Measurements from ENCODE around the gene NMRAL1. TPM values are rescaled to one million over a fixed set of nuclear protein-coding genes. Genes with fewer than 3 reads are reported as not detected.

Gene NMRAL1
- total RNA-seq, 4 donors from 2014 or later, result 2.7 to 11.0 (median 9.1) TPM

GRCh38 chr16:4455081-4455480 lies 19.3 kb downstream of the NMRAL1 start:
- Histone ChIP-seq H3K27ac (no peak overlapping the region), H3K4me3 (no peak overlapping the region), H3K9me3 (no peaks in the 10 kb centered on the region), H3K27me3 (no peaks in the 10 kb centered on the region), H3K4me1 (no peaks in the 10 kb centered on the region), H3K36me3 (peaks cover 0 to 81% of the 10 kb centered on the region in 2 donors)
- DNase-seq (no peak), ATAC-seq (no peak)
- TF ChIP-seq POLR2A (IDR thresholded peaks at IDR 0.05), result no peak
- TF ChIP-seq, protein P1, sequence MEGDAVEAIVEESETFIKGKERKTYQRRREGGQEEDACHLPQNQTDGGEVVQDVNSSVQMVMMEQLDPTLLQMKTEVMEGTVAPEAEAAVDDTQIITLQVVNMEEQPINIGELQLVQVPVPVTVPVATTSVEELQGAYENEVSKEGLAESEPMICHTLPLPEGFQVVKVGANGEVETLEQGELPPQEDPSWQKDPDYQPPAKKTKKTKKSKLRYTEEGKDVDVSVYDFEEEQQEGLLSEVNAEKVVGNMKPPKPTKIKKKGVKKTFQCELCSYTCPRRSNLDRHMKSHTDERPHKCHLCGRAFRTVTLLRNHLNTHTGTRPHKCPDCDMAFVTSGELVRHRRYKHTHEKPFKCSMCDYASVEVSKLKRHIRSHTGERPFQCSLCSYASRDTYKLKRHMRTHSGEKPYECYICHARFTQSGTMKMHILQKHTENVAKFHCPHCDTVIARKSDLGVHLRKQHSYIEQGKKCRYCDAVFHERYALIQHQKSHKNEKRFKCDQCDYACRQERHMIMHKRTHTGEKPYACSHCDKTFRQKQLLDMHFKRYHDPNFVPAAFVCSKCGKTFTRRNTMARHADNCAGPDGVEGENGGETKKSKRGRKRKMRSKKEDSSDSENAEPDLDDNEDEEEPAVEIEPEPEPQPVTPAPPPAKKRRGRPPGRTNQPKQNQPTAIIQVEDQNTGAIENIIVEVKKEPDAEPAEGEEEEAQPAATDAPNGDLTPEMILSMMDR (IDR thresholded peaks at IDR 0.05 in 4 of 5, conservative IDR thresholded peaks at IDR 0.05 in 1 of 5), result no peak
- in situ Hi-C loops (cut with MboI; ENCODE audit: low sequenced_read_pairs in 4 of 4), result no loop called here
- intact Hi-C loops (cut with DNase I; ENCODE audit: low total_unique reads), result no loop called here

DNA sequence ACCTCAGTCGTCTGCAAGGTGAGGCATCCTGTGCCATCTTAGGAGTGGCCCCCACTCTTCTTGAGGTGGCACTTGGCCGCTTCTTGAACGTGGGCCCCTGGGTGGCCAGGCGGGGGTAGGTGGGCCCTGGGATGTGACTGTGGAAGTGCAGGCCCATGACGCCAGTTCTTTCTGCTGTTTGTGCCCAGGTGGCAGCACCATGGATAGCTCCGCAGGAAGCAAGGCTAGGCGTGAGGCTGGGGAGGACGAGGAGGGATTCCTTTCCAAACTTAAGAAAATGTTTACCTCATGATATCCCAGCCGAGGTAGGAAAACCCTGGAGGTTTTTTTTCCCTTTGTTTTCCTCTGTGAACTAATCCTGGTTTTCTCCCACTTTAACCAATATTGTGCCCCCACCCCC lies 19.8 kb downstream of the NMRAL1 start:
- no peaks in the 10 kb centered on the region for H3K27me3 ChIP-seq
- in situ Hi-C loops (cut with MboI; ENCODE audit: low sequenced_read_pairs in 4 of 4), result no loop called here
- H3K36me3 ChIP-seq, result peaks cover 4 to 86% of the 10 kb centered on the region in 2 donors
- H3K4me1 ChIP-seq, result no peaks in the 10 kb centered on the region
- no peak for TF ChIP-seq POLR2A (IDR thresholded peaks at IDR 0.05)
- TF ChIP-seq, protein P1 (IDR thresholded peaks at IDR 0.05 in 4 of 5, conservative IDR thresholded peaks at IDR 0.05 in 1 of 5), result no peak
- H3K27ac ChIP-seq, result no peak overlapping the region
- DNase-seq (no peak), ATAC-seq (no peak)
- no peaks in the 10 kb centered on the region for H3K9me3 ChIP-seq
- no peak overlapping the region for H3K4me3 ChIP-seq
- intact Hi-C loops (cut with DNase I; ENCODE audit: low total_unique reads), result no loop called here

DNA sequence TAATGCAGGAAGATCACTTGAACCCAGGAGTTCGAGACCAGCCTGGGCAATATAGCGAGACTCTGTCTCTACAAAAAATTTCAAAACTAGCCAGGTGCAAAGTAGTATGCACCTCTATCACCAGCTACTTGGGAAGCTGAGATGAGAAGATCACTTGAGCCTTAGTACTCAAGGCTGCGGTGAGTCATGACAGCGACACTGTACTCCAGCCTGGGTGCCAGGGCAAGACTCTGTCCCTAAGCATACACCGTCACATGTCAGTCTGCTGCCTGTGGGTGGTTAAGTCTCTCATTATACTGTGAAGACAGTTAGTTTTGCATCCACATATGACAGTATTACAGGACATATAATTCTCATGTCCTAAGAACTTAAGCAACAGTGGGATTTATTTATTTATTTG lies 21.8 kb downstream of the NMRAL1 start:
- no peaks in the 10 kb centered on the region for H3K4me1 ChIP-seq
- peaks cover 4 to 95% of the 10 kb centered on the region in 2 donors for H3K36me3 ChIP-seq
- no peaks in the 10 kb centered on the region for H3K27me3 ChIP-seq
- no peak for TF ChIP-seq POLR2A (IDR thresholded peaks at IDR 0.05)
- TF ChIP-seq, protein P1 (IDR thresholded peaks at IDR 0.05 in 4 of 5, conservative IDR thresholded peaks at IDR 0.05 in 1 of 5), result no peak
- intact Hi-C loops (cut with DNase I; ENCODE audit: low total_unique reads) (no loop called here), in situ Hi-C loops (cut with MboI; ENCODE audit: low sequenced_read_pairs in 4 of 4) (no loop called here)
- H3K9me3 ChIP-seq, result no peaks in the 10 kb centered on the region
- DNase-seq (no peak), ATAC-seq (peak; percentile 47 to 48)
- H3K4me3 ChIP-seq, result no peak overlapping the region
- H3K27ac ChIP-seq, result no peak overlapping the region

DNA sequence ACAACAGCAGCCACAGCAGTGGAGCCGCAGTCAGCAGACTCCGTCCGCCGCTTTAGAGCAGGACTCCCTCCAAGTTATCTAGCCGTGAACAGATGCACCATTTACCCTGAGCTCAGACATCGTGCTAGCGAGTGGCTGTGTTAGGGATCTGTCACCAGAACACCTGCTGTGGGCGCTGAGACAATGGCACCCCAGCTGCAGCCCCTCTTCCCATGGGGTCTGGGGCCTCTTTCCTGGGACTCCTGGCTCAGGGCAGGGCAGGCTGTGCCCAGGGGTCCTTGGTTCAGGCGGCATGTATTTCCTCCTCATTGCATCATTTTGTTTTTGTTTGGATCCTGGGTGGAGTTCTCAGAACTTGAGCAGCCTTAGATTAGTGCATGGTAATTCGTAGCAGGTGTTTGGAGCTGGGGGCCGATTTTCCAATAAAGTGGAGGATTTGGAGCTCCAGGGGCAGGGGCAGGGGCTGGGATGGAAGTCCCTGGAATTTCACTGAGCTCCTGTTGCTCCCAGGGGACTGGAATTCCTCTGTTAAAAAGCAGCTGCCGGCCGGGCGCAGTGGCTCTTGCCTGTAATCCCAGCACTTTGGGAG lies 23.4 kb downstream of the NMRAL1 start:
- in situ Hi-C loops (cut with MboI; ENCODE audit: low sequenced_read_pairs in 4 of 4), result no loop called here
- TF ChIP-seq, protein P1 (IDR thresholded peaks at IDR 0.05 in 4 of 5, conservative IDR thresholded peaks at IDR 0.05 in 1 of 5), result no peak
- no peak for TF ChIP-seq POLR2A (IDR thresholded peaks at IDR 0.05)
- peaks cover 4 to 95% of the 10 kb centered on the region in 2 donors for H3K36me3 ChIP-seq
- no peak for ATAC-seq
- H3K4me3 ChIP-seq, result no peak overlapping the region
- intact Hi-C loops (cut with DNase I; ENCODE audit: low total_unique reads), result no loop called here
- no peak for DNase-seq
- H3K27me3 ChIP-seq, result no peaks in the 10 kb centered on the region
- no peak overlapping the region for H3K27ac ChIP-seq
- H3K9me3 ChIP-seq, result no peaks in the 10 kb centered on the region
- no peaks in the 10 kb centered on the region for H3K4me1 ChIP-seq

DNA sequence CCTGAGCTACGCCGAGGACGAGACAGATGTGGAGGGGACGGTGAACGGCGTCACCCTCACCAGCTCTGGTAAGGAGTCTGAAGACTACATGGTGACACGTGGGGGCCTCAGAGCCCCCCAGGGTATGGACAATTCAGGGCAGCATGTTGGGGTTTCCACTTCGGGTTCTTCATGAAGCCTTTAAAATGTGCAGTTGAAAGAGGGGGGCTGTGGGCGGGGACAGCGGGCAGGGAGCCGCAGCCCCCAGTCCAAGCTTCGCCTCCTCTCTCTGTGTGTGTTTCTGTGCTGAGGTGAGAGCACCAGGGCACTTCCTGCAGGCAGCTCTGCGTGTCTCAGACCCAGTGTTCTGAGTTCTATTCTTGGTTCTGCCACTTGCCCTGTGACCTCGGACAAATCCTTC lies 24.0 kb downstream of the NMRAL1 start:
- H3K4me3 ChIP-seq, result no peak overlapping the region
- no peaks in the 10 kb centered on the region for H3K27me3 ChIP-seq
- no peak for ATAC-seq
- peaks cover 4 to 95% of the 10 kb centered on the region in 2 donors for H3K36me3 ChIP-seq
- no peaks in the 10 kb centered on the region for H3K9me3 ChIP-seq
- no peak overlapping the region for H3K27ac ChIP-seq
- DNase-seq, result no peak
- in situ Hi-C loops (cut with MboI; ENCODE audit: low sequenced_read_pairs in 4 of 4) (no loop called here), intact Hi-C loops (cut with DNase I; ENCODE audit: low total_unique reads) (no loop called here)
- no peak for TF ChIP-seq POLR2A (IDR thresholded peaks at IDR 0.05)
- TF ChIP-seq, protein P1 (IDR thresholded peaks at IDR 0.05 in 4 of 5, conservative IDR thresholded peaks at IDR 0.05 in 1 of 5), result no peak
- H3K4me1 ChIP-seq, result no peaks in the 10 kb centered on the region
